Activated CD4-positive, alpha-beta T cell treated with anti-CD3 and anti-CD28 coated beads, Interleukin-2, amount 10 ng/mL, durations not matched to agents 24 days and 14 days (primary cell): ENCODE results near the gene ADGRF1. TPM values are rescaled to one million over a fixed set of nuclear protein-coding genes. Genes with fewer than 3 reads are reported as not detected.

Experiments
- DNase-seq: peaks from one replicate; pipeline ENCODE4 v3.0.0; 2022
- H3K27ac Mint-ChIP-seq: one replicate; pipeline ENCODE4 v1.8.0; 2022; ENCODE audit warnings: mild to moderate bottlenecking, mixed read lengths
- H3K27me3 Mint-ChIP-seq: one replicate; pipeline ENCODE4 v1.8.0; 2022; ENCODE audit warnings: mixed read lengths
- H3K36me3 Mint-ChIP-seq: one replicate; pipeline ENCODE4 v1.8.0; 2022; ENCODE audit warnings: low read depth, mild to moderate bottlenecking, mixed read lengths
- H3K4me1 Mint-ChIP-seq: one replicate; pipeline ENCODE4 v1.8.0; 2021; ENCODE audit warnings: mixed read lengths
- H3K4me3 Mint-ChIP-seq: one replicate; pipeline ENCODE4 v1.8.0; 2022; ENCODE audit warnings: mild to moderate bottlenecking, moderate library complexity, mixed read lengths
- H3K9me3 Mint-ChIP-seq: one replicate; pipeline ENCODE4 v1.8.0; 2021; ENCODE audit warnings: mixed read lengths
- intact Hi-C: fragments of 100-400 bp; cut with micrococcal nuclease; formaldehyde crosslinking; loops from one replicate; pipeline ENCODE4 v1.15.1; 2023
- total RNA-seq: library from RNA; stranded (reverse); gene quantifications from 2 replicates; pipeline ENCODE4 v1.2.3, GENCODE V29; 2022

The ADGRF1 gene
- total RNA-seq, 1 donor from 2014 or later: not detected

DNA sequence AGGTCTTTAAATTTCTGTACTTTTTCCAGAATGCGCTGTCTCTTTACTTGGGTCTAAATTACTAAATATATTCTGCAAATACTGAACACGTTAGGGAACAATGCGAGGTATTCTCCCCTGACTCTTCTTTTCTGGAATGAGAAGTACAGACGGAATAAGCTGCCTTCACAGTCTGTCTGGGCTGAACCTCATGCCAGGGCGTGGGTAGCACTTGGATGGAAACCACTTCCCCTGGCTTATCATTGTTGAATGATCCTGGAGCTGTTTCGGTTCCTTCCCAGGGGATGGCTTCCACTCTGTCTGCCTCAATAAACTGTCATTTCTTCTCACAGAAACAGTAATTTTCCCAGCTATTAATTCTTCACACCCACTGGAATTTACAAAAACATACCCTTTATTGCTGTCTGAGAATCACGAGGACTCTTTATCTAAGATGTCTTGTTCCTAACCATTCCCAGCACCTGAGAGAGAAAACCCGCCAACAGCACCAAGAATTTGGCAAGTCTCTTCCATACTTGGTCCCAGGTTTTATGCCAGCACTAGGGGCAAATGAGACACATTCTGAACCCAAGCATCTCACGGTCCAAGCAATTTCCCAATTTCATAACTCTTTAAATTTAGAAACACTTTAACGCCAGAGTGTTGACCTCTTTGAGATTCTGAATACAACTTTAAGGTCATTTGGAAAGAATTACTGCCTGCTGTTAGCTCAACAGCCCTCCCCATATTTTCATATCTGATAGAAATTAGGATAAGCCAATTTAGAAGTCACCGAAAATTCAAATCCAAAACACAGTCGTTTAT lies 77.2 kb downstream of the ADGRF1 start:
- Mint-ChIP-seq H3K27ac (no peak overlapping the region), H3K27me3 (no peaks in the 10 kb centered on the region), H3K4me1 (no peaks in the 10 kb centered on the region), H3K36me3 (no peaks in the 10 kb centered on the region), H3K9me3 (no peaks in the 10 kb centered on the region), H3K4me3 (no peak overlapping the region)
- DNase-seq: no peak
- intact Hi-C loops: no loop called here

DNA sequence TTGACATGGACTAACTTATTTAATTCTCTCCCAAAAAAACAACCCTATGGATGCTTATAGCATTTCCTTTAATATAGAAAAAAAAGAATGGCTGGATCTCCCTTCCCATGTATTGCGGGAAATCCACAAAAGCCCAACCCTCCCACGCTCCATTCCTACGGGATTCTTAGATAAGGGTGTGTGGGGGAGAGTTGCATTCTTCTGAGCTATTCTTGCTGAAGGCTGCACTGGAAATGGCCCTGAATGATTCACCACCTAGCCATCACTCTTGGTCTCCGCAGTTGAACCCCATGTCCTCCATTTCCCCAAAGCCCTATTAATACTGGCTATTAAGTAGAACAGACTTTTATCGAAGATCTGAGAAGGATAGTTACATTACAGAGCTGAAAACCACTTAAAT lies 78.5 kb downstream of the ADGRF1 start:
- no peak for DNase-seq
- H3K27ac Mint-ChIP-seq: no peak overlapping the region
- H3K9me3 Mint-ChIP-seq: no peaks in the 10 kb centered on the region
- intact Hi-C loops: no loop called here
- H3K27me3 Mint-ChIP-seq: no peaks in the 10 kb centered on the region
- no peaks in the 10 kb centered on the region for H3K36me3 Mint-ChIP-seq
- no peaks in the 10 kb centered on the region for H3K4me1 Mint-ChIP-seq
- H3K4me3 Mint-ChIP-seq: no peak overlapping the region

DNA sequence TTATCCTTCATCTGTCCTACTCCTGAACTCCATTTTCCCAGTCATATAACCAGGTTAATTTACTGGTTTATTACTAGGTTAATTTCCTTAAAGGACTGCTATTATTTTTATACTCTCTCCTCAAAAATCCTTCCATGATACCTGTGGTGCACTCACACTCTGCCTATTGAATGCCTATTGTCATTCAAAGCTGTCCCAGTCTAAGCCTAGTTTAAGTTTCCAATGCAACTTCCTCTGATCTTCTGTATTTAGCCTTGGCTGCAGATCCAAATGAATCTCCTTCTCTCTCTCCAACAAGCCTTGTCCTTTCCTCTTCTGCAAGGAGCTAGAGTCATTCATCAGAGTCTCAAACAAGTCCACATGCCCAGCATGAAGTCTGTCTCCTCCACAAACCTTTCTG lies 79.1 kb downstream of the ADGRF1 start:
- no peak overlapping the region for H3K27ac Mint-ChIP-seq
- H3K9me3 Mint-ChIP-seq: no peaks in the 10 kb centered on the region
- H3K36me3 Mint-ChIP-seq: no peaks in the 10 kb centered on the region
- intact Hi-C loops: no loop called here
- DNase-seq: no peak
- no peaks in the 10 kb centered on the region for H3K4me1 Mint-ChIP-seq
- H3K4me3 Mint-ChIP-seq: no peak overlapping the region
- no peaks in the 10 kb centered on the region for H3K27me3 Mint-ChIP-seq

DNA sequence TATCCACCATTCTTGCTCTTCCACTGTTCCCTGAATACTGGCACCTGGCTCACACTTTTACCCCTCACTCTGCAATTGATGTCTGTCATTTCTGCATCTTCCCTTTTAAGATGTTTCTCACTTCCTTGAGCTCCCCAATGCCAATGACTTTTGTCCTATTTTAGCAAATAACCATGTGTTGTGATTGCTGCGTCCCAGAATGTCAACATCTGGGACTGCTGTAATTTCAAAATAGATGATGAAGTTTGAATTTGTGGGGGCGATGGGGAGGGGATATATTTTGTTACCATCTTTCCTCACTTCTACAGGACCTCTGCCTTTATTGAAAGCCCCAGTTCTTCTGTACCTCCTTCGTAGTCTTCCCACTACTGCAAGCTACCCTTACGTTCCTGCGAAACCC lies 80.4 kb downstream of the ADGRF1 start:
- Mint-ChIP-seq H3K27ac (no peak overlapping the region), H3K9me3 (no peaks in the 10 kb centered on the region), H3K27me3 (no peaks in the 10 kb centered on the region), H3K36me3 (no peaks in the 10 kb centered on the region), H3K4me1 (no peaks in the 10 kb centered on the region), H3K4me3 (no peak overlapping the region)
- intact Hi-C loops: no loop called here
- DNase-seq: no peak

DNA sequence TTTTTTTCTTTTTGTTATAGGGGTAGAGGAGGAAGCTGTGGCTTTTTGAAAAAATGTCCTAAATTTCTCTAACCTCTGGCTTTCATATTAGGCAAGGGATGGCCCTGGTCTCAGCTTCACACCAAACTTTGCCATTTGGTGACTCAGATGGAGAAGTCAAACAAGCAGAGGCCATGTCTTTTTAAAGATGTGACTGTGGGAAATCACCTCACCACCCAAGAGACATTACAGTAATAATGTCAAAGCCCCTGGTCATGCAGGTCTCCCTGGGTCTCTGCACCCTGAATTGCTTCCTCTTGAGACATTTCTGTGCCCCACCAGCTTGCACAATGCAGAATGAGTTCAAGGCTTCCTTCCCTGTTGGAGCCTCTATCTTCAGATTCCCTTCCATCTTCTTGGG lies 80.9 kb downstream of the ADGRF1 start:
- H3K4me1 Mint-ChIP-seq: no peaks in the 10 kb centered on the region
- DNase-seq: no peak
- no peaks in the 10 kb centered on the region for H3K36me3 Mint-ChIP-seq
- intact Hi-C loops: no loop called here
- no peaks in the 10 kb centered on the region for H3K27me3 Mint-ChIP-seq
- H3K4me3 Mint-ChIP-seq: no peak overlapping the region
- H3K9me3 Mint-ChIP-seq: no peaks in the 10 kb centered on the region
- H3K27ac Mint-ChIP-seq: no peak overlapping the region

DNA sequence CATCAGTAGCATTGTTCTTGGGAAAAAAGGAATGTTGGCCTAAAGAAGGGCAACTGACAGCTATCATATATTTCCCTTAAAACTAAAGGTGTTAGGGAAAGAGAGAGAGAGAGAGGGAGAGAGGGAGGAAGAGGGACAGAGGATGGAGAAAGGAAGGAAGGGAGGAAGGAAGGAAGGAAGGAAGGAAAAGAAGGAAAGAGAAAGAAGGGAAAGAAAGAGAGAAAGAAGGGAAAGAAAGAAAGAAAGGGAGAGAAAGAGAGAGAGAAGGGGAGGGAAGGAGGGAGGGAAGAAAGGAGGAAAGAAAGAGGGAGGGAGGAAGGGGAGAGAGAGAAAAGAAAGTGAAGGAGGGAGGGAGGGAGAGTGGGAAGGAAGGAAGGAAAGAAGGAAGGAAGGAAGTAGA lies 82.7 kb downstream of the ADGRF1 start:
- Mint-ChIP-seq H3K4me1 (no peaks in the 10 kb centered on the region), H3K9me3 (no peaks in the 10 kb centered on the region), H3K4me3 (no peak overlapping the region), H3K27me3 (peaks cover 2% of the 10 kb centered on the region), H3K36me3 (no peaks in the 10 kb centered on the region), H3K27ac (no peak overlapping the region)
- intact Hi-C loops: no loop called here
- DNase-seq: no peak

DNA sequence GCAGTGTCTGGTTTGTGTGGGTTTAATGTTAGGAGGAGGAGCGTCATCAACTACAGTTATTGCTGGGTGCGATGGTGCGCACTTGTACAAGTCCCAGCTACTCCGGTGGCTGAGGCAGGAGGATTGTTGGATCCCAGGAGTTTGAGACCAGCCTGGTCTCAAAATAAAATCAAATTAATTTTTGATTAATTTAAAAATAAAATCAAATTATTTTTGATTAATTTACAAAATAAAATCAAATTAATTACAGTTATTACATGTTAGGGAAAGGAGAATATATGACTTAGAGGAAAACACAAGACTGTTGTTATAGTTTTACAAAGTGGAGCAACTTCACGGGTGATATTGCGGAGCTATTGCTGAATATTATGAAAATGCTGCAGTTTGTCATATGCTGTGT lies 85.7 kb downstream of the ADGRF1 start:
- Mint-ChIP-seq H3K4me3 (no peak overlapping the region), H3K27ac (no peak overlapping the region), H3K9me3 (no peaks in the 10 kb centered on the region), H3K27me3 (peaks cover 2% of the 10 kb centered on the region), H3K36me3 (no peaks in the 10 kb centered on the region), H3K4me1 (no peaks in the 10 kb centered on the region)
- DNase-seq: no peak
- intact Hi-C loops: no loop called here

DNA sequence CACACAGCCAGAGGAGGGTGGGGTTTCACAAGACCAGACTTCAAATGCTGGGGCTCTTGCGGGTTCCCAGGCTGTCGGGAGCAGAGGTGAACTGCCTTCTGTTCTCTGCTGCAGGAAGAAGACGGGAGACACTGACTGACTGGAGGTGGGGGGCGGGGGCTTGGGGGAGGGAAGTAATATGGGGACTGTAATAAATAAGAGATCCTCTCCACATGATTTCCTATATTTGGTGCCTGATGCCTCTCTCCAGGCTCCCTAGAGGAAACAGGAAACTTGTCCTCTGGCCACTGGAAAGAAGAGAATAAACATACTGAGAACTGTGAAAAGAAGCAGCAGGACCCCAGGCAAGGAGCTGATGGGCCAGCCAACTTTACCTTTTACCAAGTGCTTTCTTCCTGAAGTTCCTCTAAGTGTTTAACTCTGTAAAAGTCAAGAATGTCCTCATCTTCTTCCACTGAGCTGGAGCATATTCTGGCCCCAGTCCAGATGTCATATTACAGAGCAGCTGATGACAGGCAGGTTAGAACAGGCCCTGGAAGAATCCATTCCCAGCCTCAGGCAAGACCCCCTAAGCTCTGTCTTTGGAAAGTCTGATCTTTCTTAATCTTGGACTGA lies 87.2 kb downstream of the ADGRF1 start:
- H3K4me1 Mint-ChIP-seq: no peaks in the 10 kb centered on the region

DNA sequence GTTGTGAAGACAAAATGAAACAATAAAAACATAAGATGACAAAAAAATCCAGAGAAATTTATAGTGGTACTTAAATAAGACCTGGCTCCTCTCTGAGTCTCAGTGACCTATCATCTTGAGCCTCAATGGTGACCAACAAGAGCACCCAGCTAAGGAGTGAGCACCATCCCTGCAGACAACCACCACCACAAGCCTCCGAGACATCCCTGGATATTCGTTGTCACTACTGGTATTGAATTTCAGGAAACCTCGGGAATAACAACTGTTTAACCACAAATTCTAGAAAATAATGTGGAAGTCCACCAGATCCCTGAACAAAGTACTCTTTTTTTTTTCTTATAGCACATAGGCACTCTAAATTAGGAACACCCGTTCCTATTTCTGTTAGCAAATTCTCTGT lies 88.2 kb downstream of the ADGRF1 start:
- intact Hi-C loops: no loop called here
- no peak overlapping the region for H3K4me3 Mint-ChIP-seq
- H3K4me1 Mint-ChIP-seq: no peaks in the 10 kb centered on the region
- H3K36me3 Mint-ChIP-seq: no peaks in the 10 kb centered on the region
- DNase-seq: no peak
- no peaks in the 10 kb centered on the region for H3K9me3 Mint-ChIP-seq
- H3K27ac Mint-ChIP-seq: no peak overlapping the region
- H3K27me3 Mint-ChIP-seq: peaks cover 2% of the 10 kb centered on the region

More for the DNA sequence above, 87.2 kb downstream of the ADGRF1 start:
- Mint-ChIP-seq H3K27ac (no peak overlapping the region), H3K27me3 (peaks cover 2% of the 10 kb centered on the region), H3K9me3 (no peaks in the 10 kb centered on the region), H3K36me3 (no peaks in the 10 kb centered on the region), H3K4me3 (no peak overlapping the region)
- DNase-seq: no peak
- intact Hi-C loops: no loop called here

DNA sequence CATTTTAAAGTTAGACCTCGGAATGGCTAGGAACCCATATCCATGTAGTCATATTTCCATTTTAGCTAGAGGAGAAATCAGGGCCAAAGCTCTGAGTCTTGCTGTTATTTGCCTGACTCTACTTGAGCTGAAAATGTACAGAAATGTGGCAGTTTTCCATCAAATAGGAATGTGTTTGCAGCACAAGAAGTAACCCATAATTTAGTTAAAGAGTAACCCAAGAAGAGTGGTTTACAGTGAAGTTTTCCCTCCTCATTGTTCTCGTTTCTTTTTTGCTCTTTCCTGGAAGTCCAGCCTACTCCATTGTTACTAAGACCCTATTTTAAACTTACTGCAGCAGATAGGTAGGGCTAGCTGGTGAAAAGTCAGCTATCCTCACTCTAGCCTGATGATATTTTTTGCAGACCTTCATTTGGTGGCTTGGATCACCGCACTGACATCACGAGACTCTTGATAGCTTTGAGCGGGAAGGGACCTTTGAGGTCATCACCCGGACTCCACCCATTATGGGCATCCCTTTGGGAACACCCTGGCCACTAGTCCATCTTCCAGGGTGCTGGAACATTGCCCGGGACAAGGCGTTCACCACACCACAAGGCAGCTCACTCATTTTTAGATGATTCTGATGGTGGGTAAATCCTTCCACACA lies 92.4 kb downstream of the ADGRF1 start:
- H3K27ac Mint-ChIP-seq: no peak overlapping the region
- no peaks in the 10 kb centered on the region for H3K27me3 Mint-ChIP-seq
- intact Hi-C loops: no loop called here
- no peaks in the 10 kb centered on the region for H3K9me3 Mint-ChIP-seq
- no peaks in the 10 kb centered on the region for H3K4me1 Mint-ChIP-seq
- no peak for DNase-seq
- H3K36me3 Mint-ChIP-seq: no peaks in the 10 kb centered on the region
- H3K4me3 Mint-ChIP-seq: no peak overlapping the region

DNA sequence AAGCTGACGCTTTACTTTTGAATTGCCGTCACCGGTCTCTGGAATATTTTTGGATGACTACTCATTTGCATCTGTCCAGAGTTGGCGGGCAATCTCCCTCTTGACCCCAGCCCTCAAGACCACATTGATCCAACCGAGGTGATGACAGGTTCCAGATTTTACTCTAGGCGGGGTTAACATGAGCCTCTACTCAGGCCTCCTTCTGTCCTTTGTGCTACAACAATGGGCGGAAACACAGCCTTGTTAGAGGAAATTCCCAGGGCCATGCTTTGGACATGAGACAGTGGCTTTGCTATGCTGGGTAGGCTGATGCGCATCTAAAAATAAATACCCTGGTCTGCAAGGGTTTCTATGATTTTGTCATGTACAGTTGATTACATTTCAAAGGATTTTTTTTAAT lies 93.4 kb downstream of the ADGRF1 start:
- DNase-seq: no peak
- no peaks in the 10 kb centered on the region for H3K4me1 Mint-ChIP-seq
- no peaks in the 10 kb centered on the region for H3K9me3 Mint-ChIP-seq
- H3K27ac Mint-ChIP-seq: no peak overlapping the region
- H3K4me3 Mint-ChIP-seq: no peak overlapping the region
- intact Hi-C loops: no loop called here
- no peaks in the 10 kb centered on the region for H3K36me3 Mint-ChIP-seq
- H3K27me3 Mint-ChIP-seq: no peaks in the 10 kb centered on the region

Other genes starting within 250 kb of the ADGRF1 start
- not detected in 2 replicates for gene MEP1A, start 248.9 kb downstream of the ADGRF1 start, total RNA-seq
- not detected in 2 replicates for gene ADGRF5, start 120.4 kb downstream of the ADGRF1 start, total RNA-seq